ENCODE measurements around the gene PCNX2.

GRCh38 chr1:233157245-233157644 lies 138.3 kb downstream of the PCNX2 start:
- TF ChIP-seq CTCF (conservative IDR thresholded peaks at IDR 0.05; ENCODE audit: low read depth, low read length) = no peak
- no peak for TF ChIP-seq EZH2 (IDR thresholded peaks at IDR 0.05; ENCODE audit: borderline replicate concordance, low read depth, low read length, poor library complexity, severe bottlenecking)
